NCI-H2196 treated with DMSO at 0.1 percent for 48 hours (cell line): ENCODE data around the gene TMEM141.
A peak's percentile ranks its signal among the peaks of the same experiment; 100 is the strongest.
"Not testable (repeated sequence)": the region's sequence is repeated elsewhere in the genome, so short reads cannot be mapped to it uniquely, and the experiment has no call there.

Experiments used
- DNase-seq: peaks from one replicate; lab custom pipeline; 2025; ENCODE audit not compliant: unreplicated experiment; lab: John Stamatoyannopoulos, UW

The TMEM141 gene

GRCh38 chr9:136773386-136774044, 17.6 kb upstream of the TMEM141 start:
- no peak for DNase-seq

DNA sequence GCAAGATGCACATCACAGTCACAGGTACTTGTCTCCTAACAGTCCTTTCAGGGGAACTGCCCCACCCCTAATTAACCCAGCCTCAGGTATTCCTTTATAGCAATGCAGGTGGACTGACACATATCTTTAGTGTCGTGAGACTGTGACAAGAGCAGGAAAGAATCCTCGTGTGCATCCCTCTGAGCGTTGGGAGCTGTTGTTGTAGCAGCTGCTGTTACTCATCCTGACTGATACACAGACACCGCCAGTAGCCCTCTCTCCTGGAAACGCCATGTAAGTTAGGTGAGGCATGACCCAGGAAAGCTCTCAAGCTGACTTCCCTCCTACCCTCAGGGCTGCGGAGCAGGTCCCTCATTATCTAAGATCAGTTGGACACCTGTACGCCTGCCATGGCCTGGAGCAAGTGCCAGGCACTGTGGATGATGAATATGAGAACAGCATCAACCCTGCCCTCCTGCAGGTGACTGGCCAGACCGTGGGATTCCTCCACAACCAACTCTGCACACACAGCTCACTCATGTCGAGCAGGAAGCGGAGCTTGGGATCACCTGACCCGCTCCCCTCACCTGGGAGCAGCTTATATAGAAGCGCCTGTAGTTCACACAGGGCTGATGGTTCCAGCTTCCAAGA, 16.6 kb upstream of the TMEM141 start:
- DNase-seq, result no peak

- DNase-seq, result no peak
These were observed 16.0 kb upstream of the TMEM141 start for GRCh38 chr9:136775191-136775590.

GRCh38 chr9:136776947-136777346, 14.2 kb upstream of the TMEM141 start:
- DNase-seq, result no peak

- DNase-seq, result no peak
These were observed 13.8 kb upstream of the TMEM141 start for GRCh38 chr9:136777359-136777758.

GRCh38 chr9:136779808-136780207, 11.3 kb upstream of the TMEM141 start:
- no peak for DNase-seq

DNA sequence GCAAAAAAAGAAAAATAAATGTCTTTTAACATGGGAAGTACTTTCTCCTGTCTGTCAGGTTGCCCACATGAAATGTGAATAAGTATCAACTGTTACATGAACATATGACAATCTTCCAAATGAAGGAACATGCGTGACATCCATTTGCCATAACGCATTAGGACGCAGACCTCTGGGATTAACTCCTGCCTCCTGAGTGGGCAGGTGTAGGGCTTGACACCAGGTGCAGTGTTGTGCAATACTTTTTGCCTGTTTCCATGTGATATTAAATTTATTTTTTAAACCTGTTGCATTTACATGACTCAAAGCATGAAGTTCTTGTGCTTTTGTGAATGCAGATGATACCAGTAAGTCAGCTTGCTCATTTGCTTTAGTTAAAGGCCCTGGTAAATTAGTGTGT, 8.7 kb upstream of the TMEM141 start:
- DNase-seq, result no peak

DNA sequence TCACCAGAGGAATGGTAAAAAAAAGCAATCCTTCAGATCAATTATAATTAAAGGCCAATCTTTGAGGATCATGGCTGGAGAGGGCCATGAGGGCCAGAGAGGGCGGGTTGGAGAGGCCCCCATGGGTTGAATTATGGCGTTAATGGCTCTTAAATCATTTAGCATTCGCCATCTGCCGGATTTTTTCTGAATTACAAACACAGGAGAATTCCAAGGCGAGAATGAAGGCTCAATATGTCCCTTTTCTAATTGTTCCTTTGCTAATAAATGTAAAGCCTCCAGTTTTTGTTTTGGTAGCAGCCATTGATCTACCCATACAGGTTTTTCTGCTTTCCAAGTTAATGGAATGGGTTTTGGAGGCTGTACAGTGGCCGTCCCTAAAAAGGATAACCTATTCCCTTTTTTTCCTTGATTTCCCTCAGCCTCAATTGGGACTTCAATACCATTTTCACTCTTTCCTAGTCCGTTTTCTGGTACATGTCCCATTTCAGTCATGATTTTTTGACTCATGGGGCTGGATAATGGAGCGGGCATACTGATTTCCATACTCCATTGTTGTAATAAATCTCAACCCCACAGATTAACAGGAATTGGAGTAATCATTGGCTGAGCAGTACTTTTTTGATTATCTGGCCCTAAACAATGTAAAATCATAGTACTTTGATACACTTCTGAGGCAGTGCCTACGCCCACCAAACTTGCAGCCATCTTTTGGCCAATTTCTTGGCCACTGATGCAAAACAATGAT, 6.7 kb upstream of the TMEM141 start:
- no peak for DNase-seq

DNA sequence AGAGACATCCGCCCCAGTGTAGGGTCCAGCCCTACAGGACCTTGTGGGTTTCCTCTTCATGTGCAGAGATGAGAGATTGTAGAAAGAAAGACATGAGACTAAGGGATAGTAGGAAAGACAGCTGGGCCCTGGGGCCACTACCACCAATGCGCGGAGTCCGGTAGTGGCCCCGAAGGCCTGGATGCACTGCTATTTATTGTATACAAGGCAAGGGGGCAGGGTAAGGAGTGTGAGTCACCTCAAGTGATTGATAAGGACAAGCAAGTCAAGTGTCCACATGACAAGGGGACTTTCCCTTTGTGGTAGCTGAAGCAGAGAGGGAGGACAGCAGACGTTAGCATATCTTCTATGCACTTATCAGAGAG, 6.2 kb upstream of the TMEM141 start:
- no peak for DNase-seq

- DNase-seq, result not testable (repeated sequence)
These were observed 5.4 kb upstream of the TMEM141 start for GRCh38 chr9:136785565-136786355.

GRCh38 chr9:136786451-136786850, 4.7 kb upstream of the TMEM141 start:
- no peak for DNase-seq

GRCh38 chr9:136786983-136787382, 4.2 kb upstream of the TMEM141 start:
- DNase-seq, result not testable (repeated sequence)

- peak; percentile 58 for DNase-seq
These were observed 3.3 kb upstream of the TMEM141 start for GRCh38 chr9:136787690-136788400.

DNA sequence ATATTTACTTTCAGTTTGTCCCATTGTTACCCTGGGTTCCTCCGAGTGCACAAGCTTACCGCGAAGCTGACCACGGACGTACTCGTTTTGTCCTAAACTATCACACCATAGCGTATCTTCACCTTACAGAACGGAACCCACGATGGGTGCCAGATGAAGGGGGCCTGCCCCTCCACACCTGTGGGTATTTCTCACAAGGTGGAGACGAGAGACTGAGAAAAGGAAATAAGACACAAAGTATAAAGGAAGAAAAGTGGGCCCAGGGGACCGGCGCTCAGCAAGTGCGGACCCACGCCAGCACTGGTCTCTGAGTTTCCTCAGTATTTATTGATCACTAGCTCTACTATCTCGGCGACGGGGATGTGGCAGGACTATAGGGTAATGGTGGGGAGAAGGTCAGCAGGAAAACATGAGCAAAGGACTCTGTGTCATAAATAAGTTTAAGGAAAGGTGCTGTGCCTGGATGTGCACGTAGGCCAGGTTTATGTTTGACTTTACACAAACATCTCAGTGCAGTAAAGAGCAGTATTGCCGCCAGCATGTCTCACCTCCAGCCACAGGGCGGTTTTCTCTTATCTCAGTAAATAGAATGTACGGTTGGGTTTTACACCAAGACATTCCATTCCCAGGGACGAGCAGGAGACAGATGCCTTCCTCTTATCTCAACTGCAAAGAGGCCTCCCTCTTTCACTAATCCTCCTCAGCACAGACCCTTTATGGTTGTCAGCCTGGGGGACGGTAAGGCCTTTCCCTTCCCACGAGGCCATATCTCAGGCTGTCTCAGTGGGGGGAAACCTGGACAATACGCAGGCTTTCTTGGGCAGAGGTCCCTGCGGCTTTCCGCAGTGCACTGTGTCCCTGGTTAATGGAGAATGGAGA, 2.3 kb upstream of the TMEM141 start:
- DNase-seq, result not testable (repeated sequence)

DNA sequence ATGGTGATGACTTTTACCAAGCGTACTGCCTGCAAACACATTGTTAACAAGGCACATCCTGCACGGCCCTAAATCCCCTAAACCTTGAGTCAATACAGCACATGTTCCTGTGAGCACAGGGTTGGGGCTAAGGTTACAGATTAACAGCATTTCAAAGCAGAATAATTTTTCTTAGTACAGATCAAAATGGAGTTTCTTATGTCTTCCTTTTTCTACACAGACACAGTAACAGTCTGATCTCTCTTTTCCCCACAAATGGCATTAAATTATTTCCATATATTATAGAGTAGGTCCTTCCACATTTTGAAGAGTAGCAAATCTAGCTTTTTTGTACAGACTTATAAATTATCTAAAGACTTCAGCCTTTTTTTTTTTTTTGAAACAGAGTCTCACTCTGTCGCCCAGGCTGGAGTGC, 1.6 kb upstream of the TMEM141 start:
- no peak for DNase-seq

GRCh38 chr9:136791516-136792276, 552 bp downstream of the TMEM141 start:
- peak; percentile 61 for DNase-seq

- DNase-seq, result no peak
These were observed 1.4 kb downstream of the TMEM141 start for GRCh38 chr9:136792321-136793085.
